Gastrocnemius medialis (tissue), 4 donors: ENCODE results near the gene TMEM121. TPM values are rescaled to one million over a fixed set of nuclear protein-coding genes. Genes with fewer than 3 reads are reported as not detected.
A peak's percentile ranks its signal among the peaks of the same experiment; 100 is the strongest.

Experiments
- ATAC-seq, 2 donors: fragments of 150-250 bp; one replicate each; pipeline ENCODE4 v1.9.1; 2016
- DNase-seq, 2 donors: peaks; one replicate each; pipeline ENCODE4 v3.0.0-alpha.2; 2019
- H3K27ac ChIP-seq, 4 donors: fragments of 200-600 bp; sonication (generic); 1 replicate in 1 of 4; 2 replicates in 3 of 4; pipeline ENCODE4 v1.5.1; 2016 to 2018; ENCODE audit warnings: mild to moderate bottlenecking in 2 of 4, moderate library complexity in 1 of 4
- H3K27me3 ChIP-seq, 3 donors: fragments of 200-600 bp; sonication (generic) in 2 of 3; 1 replicate in 1 of 3; 2 replicates in 2 of 3; pipeline versions ENCODE4 v1.5.1 to v1.6.0; 2016 to 2019; ENCODE audit warnings: mild to moderate bottlenecking in 1 of 3, moderate library complexity in 1 of 3
- H3K36me3 ChIP-seq, 2 donors: fragments of 200-600 bp; sonication (generic) in 1 of 2; one replicate each; pipeline ENCODE4 v1.5.1; 2017 to 2018
- H3K4me1 ChIP-seq, 2 donors: fragments of 200-600 bp; sonication (generic) in 1 of 2; one replicate each; pipeline ENCODE4 v1.5.1; 2016 to 2017; ENCODE audit warnings: mild to moderate bottlenecking in 2 of 2
- H3K4me3 ChIP-seq, 4 donors: fragments of 200-600 bp; sonication (generic) in 3 of 4; 1 replicate in 1 of 4; 2 replicates in 3 of 4; pipeline ENCODE4 v1.5.1; 2016 to 2019; ENCODE audit warnings: mild to moderate bottlenecking in 2 of 4
- H3K9me3 ChIP-seq, 3 donors: fragments of 200-600 bp; sonication (generic) in 2 of 3; 1 replicate in 1 of 3; 2 replicates in 2 of 3; pipeline ENCODE4 v1.5.1; 2016 to 2019
- POLR2A ChIP-seq, 2 donors: fragments of 450-650 bp; IDR thresholded peaks; one replicate each; pipeline ENCODE4 v1.6.1; 2017; ENCODE audit warnings: antibody characterized with exemption in 2 of 2, mild to moderate bottlenecking in 2 of 2, moderate library complexity in 2 of 2
- in situ Hi-C, 4 donors: fragments of 200-750 bp; cut with MboI; loops; one replicate each; pipeline versions ENCODE4 v1.15.0 to v1.8.0; 2017; ENCODE audit warnings: low sequenced_read_pairs in 4 of 4
- intact Hi-C: fragments of 100-400 bp; cut with DNase I; formaldehyde crosslinking; loops from one replicate; pipeline ENCODE4 v1.15.1; 2023; ENCODE audit warnings: low total_unique reads
- total RNA-seq, 4 donors: library from RNA; depleted of rRNA; stranded (reverse); fragments of >200 nt; gene quantifications; one replicate each; pipeline versions ENCODE4 v1.1.0 to v1.2.3, GENCODE V29; 2016
- TF ChIP-seq, protein P1 (sequence below), 5 experiments: fragments of 450-650 bp in 3 of 5; fragments of 200-600 bp in 2 of 5; sonication (generic) in 2 of 5; IDR thresholded peaks in 4 of 5; conservative IDR thresholded peaks in 1 of 5; 1 replicate in 4 of 5; 2 replicates in 1 of 5; pipeline ENCODE4 v1.5.1; 2016 to 2019; ENCODE audit warnings: antibody characterized with exemption in 5 of 5, mild to moderate bottlenecking in 3 of 5, moderate library complexity in 3 of 5

TMEM121 gene
- total RNA-seq, 4 donors from 2014 or later: 1.1 to 1.2 TPM; not detected in 2

DNA sequence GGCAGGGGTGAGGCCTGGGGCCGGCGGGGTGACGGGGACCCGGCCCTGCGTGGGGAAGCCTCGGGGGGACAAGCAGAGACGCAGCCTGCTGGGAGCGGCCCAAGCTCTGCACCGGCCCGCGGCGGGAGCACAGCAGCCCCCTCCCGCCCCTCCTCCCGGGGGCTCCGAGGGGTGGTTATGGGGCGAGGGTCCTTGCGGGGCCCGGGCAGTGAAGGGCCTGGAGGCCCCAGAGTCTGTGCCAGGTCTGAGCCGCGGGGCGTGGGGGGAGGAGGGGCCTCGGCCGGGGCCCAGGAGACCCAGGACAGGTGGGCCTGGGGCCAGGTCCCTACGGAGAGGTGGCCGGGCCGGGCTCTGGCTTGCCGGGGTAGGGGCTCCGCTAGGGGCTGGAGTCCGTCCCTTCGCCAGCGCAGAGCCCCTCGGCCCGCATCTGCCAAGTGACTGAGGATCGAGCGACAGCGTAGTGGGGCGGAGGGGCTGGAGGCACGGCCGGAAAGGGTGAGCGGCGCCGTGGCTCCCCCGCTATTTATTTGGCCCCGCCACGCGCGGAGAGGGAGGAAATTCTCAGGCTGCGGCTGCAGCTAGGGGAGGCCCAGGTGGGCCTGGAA, 495 bp downstream of the TMEM121 start:
- ATAC-seq (no peak), DNase-seq (no peak)
- in situ Hi-C loops: no loop called here

DNA sequence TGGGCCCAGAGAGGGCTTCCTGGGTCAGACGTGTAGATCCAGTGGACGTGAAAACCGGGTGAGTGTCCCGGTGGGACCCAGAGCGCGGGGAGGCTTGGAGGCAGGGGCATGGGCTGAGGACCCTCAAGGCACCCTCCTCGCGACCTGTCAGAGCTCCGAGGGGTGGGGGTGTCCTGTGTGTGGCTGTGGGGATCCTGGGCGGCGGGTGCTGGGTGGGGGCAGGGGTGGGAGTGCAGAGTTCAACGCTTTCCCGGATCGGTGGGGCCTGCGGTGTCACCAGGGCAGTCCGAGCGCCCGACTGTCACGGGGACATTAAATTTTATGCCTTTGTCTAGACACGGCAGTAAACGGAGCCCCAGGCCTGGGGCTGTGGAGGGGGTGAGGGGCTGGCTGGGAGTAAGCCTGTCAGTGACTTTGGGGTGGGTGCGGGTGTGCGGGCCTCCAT, 1.0 kb downstream of the TMEM121 start:
- in situ Hi-C loops (no loop called here), intact Hi-C loops (no loop called here)
- Histone ChIP-seq H3K27me3 (peaks cover 24 to 37% (median 32%) of the 10 kb centered on the region in 3 donors), H3K4me3 (peak overlapping the region; percentile 61 to 86 (median 68)), H3K4me1 (peaks cover 11 to 24% of the 10 kb centered on the region in 2 donors), H3K27ac (no peak overlapping the region), H3K9me3 (no peaks in the 10 kb centered on the region), H3K36me3 (no peaks in the 10 kb centered on the region)
- TF ChIP-seq POLR2A (IDR thresholded peaks at IDR 0.05): no peak
- TF ChIP-seq, protein P1, sequence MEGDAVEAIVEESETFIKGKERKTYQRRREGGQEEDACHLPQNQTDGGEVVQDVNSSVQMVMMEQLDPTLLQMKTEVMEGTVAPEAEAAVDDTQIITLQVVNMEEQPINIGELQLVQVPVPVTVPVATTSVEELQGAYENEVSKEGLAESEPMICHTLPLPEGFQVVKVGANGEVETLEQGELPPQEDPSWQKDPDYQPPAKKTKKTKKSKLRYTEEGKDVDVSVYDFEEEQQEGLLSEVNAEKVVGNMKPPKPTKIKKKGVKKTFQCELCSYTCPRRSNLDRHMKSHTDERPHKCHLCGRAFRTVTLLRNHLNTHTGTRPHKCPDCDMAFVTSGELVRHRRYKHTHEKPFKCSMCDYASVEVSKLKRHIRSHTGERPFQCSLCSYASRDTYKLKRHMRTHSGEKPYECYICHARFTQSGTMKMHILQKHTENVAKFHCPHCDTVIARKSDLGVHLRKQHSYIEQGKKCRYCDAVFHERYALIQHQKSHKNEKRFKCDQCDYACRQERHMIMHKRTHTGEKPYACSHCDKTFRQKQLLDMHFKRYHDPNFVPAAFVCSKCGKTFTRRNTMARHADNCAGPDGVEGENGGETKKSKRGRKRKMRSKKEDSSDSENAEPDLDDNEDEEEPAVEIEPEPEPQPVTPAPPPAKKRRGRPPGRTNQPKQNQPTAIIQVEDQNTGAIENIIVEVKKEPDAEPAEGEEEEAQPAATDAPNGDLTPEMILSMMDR (IDR thresholded peaks at IDR 0.05 in 4 of 5, conservative IDR thresholded peaks at IDR 0.05 in 1 of 5): no peak
- no peak for ATAC-seq
- no peak for DNase-seq

More for the DNA sequence above, 495 bp downstream of the TMEM121 start:
- TF ChIP-seq POLR2A (IDR thresholded peaks at IDR 0.05): no peak
- TF ChIP-seq, protein P1 (IDR thresholded peaks at IDR 0.05 in 4 of 5, conservative IDR thresholded peaks at IDR 0.05 in 1 of 5): no peak
- Histone ChIP-seq H3K4me1 (peaks cover 11 to 24% of the 10 kb centered on the region in 2 donors), H3K4me3 (peak overlapping the region; percentile 54 to 86 (median 67)), H3K27me3 (peaks cover 24 to 37% (median 36%) of the 10 kb centered on the region in 3 donors), H3K9me3 (no peaks in the 10 kb centered on the region), H3K27ac (no peak overlapping the region), H3K36me3 (no peaks in the 10 kb centered on the region)
- intact Hi-C loops: no loop called here

DNA sequence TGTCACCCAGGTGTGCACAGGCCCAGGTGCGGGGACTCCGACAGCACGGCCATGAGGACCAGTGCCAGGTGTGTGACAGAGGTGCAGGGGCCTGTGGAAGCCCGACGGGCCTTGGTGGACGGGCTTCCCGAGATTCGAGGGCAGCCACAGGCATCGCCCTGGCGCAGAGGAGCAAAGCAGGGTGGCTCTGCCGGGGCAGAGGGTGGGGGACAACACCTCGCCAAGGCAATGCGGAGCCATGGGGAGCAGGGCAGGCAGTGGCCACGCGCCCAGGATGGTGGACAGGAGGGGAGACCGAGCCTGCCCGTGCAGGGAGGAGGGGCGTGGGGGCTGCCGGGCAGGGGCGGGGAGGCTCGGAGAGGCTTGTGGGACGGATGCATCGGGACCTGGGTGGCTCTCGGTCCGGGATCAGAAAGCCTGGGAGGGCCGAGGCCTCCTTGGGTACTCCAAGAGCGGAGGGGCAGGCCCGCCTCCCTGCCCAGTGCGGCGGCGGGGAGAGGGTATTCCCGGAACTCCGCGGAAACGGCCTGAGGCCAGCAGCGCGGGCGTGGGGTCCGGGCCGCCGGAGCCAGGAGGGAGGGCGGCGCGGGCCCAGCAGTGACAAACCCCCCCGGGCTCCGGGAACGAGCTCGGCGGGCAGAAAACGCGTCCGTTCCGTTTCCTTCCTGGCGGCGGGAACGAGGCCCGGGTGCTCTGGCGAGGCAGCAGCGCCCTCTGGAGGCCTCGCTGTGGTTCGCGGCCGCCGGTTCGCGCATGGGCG, 1.6 kb downstream of the TMEM121 start:
- peaks cover 11 to 24% of the 10 kb centered on the region in 2 donors for H3K4me1 ChIP-seq
- ATAC-seq (peak; percentile 74 to 88), DNase-seq (peak; percentile 26 to 49)
- peaks cover 24 to 37% (median 32%) of the 10 kb centered on the region in 3 donors for H3K27me3 ChIP-seq
- H3K9me3 ChIP-seq: no peaks in the 10 kb centered on the region
- in situ Hi-C loops (no loop called here), intact Hi-C loops (loop anchor here (1.0 kb wide), 3 partner anchors 48 to 157 kb away; no protein-coding TSS in a partner anchor)
- TF ChIP-seq, protein P1 (IDR thresholded peaks at IDR 0.05 in 4 of 5, conservative IDR thresholded peaks at IDR 0.05 in 1 of 5): peak; percentile 62 to 92 (median 80)
- no peak for TF ChIP-seq POLR2A (IDR thresholded peaks at IDR 0.05)
- H3K36me3 ChIP-seq: no peaks in the 10 kb centered on the region
- peak overlapping the region; percentile 61 to 86 (median 68) for H3K4me3 ChIP-seq
- H3K27ac ChIP-seq: peak overlapping the region in 1 of 4 donors; percentile 12

DNA sequence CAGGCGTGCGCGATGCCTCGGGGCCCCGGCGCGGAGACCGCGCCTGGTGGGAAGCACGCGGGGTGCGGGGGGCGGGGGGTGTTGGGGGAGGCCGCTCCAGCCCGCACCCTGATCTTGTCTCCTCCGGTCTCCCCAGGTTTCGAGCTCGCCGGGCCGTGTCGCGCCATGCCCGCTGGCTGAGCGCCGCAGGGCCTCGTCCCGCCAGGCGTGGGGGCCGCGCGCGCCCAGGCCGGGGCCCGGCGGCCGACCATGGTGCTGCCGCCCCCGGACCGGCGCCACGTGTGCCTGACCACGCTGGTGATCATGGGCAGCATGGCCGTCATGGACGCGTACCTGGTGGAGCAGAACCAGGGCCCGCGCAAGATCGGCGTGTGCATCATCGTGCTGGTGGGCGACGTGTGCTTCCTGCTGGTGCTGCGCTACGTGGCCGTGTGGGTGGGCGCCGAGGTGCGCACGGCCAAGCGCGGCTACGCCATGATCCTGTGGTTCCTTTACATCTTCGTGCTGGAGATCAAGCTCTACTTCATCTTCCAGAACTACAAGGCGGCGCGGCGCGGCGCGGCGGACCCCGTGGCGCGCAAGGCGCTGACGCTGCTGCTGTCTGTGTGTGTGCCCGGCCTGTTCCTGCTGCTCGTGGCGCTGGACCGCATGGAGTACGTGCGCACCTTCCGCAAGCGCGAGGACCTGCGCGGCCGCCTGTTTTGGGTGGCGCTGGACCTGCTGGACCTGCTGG, 2.4 kb downstream of the TMEM121 start:
- in situ Hi-C loops: no loop called here
- TF ChIP-seq POLR2A (IDR thresholded peaks at IDR 0.05): no peak
- TF ChIP-seq, protein P1 (IDR thresholded peaks at IDR 0.05 in 4 of 5, conservative IDR thresholded peaks at IDR 0.05 in 1 of 5): no peak
- Histone ChIP-seq H3K27me3 (peaks cover 24 to 34% (median 32%) of the 10 kb centered on the region in 3 donors), H3K4me1 (peaks cover 11 to 24% of the 10 kb centered on the region in 2 donors), H3K4me3 (peak overlapping the region; percentile 61 to 86 (median 68)), H3K36me3 (no peaks in the 10 kb centered on the region), H3K27ac (no peak overlapping the region), H3K9me3 (no peaks in the 10 kb centered on the region)
- no peak for DNase-seq
- intact Hi-C loops: loop anchor here (1.0 kb wide), 3 partner anchors 48 to 157 kb away; no protein-coding TSS in a partner anchor
- no peak for ATAC-seq
